T47D (cell line): Measurements from ENCODE around the gene ATP5IF1.

Experiments used
- DNase-seq, 2 experiments: peaks; one replicate each; pipeline versions ENCODE4 v3.0.0 to v3.0.0-alpha.2; 2011 to 2012; ENCODE audit warnings: low read depth in 1 of 2, low spot score in 1 of 2
- JUND ChIP-seq: IDR thresholded peaks from 2 replicates; pipeline ENCODE4 v1.6.1; 2012; ENCODE audit warnings: low read depth
- in situ Hi-C: cut with HindIII; loops from 2 replicates; pipeline ENCODE4 v1.10.0; 2016; ENCODE audit warnings: low sequenced_read_pairs, low pct_unique_long_range_greater_than_20kb

ATP5IF1 gene

DNA sequence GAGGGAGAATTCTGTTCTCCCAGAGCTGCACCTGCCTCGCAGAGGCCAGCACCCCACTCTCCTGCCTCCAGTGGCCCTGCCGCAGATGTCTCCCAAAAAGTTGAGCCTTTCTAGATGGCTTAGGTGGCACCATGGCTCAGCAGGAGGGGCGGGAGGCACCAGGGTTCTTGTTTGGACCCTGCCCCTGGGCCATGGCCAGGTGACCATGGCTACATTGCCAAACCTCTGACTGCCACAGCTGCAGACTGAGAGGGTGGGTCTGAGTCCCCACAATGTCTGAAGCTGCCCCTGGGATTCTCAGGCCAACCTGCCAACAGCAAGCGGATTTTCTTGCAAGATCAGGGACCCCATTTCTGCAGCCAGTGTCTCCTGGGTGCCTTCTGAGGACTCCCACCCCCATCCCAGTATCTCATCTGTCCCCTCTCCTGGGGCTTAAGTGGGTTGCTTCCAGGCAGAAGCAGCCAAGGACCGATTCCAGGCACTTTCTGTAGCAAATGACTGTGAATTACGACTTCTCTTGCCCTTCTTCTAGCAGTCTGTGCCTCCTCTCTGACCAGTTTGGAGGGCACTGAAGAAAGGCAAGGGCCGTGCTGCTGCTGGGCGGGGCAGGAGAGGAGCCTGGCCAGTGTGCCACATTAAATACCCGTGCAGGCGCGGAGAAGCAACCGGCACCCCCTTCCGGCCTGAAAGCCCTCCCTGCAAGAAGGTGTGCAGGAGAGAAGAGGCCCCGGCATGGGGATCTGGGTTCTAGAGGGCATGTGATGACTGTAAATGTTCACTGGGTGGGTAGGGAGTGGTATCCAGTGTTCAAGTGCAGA lies 45.9 kb downstream of the ATP5IF1 start:
- no peak for DNase-seq
- no peak for TF ChIP-seq JUND
- in situ Hi-C loops, result no loop called here

DNA sequence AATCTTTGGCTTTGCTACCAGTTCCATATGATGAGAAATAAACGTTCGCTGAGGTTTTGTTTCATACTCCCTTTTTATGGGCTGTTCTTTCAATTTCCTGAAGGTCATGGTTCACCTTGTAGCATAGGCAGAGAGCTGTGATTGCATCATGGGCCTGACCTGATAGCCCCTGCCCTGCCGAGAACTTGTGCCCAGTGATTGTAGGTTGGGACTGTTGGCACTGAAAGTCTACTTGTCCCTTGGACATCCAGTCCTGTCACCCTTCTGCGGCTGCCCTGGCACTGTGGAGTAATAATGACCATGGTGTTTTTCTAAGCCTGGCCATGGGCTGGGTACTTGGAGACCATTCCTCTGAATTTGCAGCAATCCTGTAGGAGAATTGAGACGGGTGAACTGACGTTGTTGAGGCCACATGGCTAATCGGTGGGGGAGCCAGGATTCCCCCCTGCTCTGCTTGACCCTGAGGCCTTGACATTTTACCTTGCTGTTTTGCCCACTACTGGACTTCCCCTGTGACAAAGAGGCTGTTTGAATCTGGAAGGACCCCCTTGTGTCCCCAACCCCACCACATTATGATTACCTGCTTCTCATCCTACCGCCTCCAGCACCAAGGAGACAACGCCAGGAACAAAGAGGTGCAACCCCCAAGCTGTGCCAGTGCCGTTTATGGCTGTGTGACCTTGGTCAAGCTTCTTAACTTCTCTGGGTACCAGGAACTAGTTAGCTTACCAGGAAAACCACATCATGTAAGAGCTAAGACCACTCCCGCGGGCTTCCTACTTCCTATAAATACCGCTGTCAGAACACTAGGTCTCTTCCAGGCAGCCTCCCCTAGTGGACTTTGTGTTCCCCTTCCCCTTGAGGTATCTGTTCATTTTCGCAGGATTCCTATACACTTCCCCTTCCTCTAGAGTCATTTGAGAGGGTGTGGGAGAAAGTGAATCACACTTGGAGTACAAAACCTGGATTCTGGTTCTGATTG lies 46.8 kb downstream of the ATP5IF1 start:
- in situ Hi-C loops, result no loop called here
- DNase-seq, result no peak

GRCh38 chr1:28286111-28286510 lies 50.2 kb downstream of the ATP5IF1 start:
- no peak for DNase-seq
- in situ Hi-C loops, result no loop called here
- no peak for TF ChIP-seq JUND

More for the DNA sequence above, 46.8 kb downstream of the ATP5IF1 start:
- TF ChIP-seq JUND, result no peak
